H9 (cell line): ENCODE results near the gene ITPR1. TPM values are rescaled to one million over a fixed set of nuclear protein-coding genes. Genes with fewer than 3 reads are reported as not detected.

Experiments
- DNase-seq: peaks from one replicate; pipeline ENCODE4 v3.0.0-alpha.2; 2017
- H2AFZ ChIP-seq: one replicate; pipeline ENCODE4 v1.6.1; 2013; ENCODE audit warnings: mild to moderate bottlenecking, low read length, control low read depth, moderate library complexity
- H2AK5ac ChIP-seq: 2 replicates; pipeline ENCODE4 v1.6.1; 2013; ENCODE audit warnings: low read length, control low read depth, mixed read lengths; ENCODE audit not compliant: insufficient read length
- H2BK120ac ChIP-seq: one replicate; pipeline ENCODE4 v1.6.1; 2013; ENCODE audit warnings: low read depth, mild to moderate bottlenecking, low read length, control low read depth, inconsistent platforms; ENCODE audit not compliant: poor library complexity, severe bottlenecking
- H2BK12ac ChIP-seq: 2 replicates; pipeline ENCODE4 v1.6.1; 2013; ENCODE audit warnings: low read length, control low read depth, mixed read lengths, low read depth; ENCODE audit not compliant: insufficient read length
- H2BK15ac ChIP-seq: 2 replicates; pipeline ENCODE4 v1.6.1; 2013; ENCODE audit warnings: low read depth, low read length, control low read depth
- H2BK20ac ChIP-seq: one replicate; pipeline ENCODE4 v1.6.1; 2013; ENCODE audit warnings: low read depth, mild to moderate bottlenecking, low read length, control low read depth, inconsistent platforms; ENCODE audit not compliant: poor library complexity, severe bottlenecking
- H2BK5ac ChIP-seq: 2 replicates; pipeline ENCODE4 v1.6.1; 2013; ENCODE audit warnings: low read length, control low read depth, mixed read lengths; ENCODE audit not compliant: insufficient read length
- H3K14ac ChIP-seq: 2 replicates; pipeline ENCODE4 v1.6.1; 2013; ENCODE audit warnings: low read length, control low read depth; ENCODE audit not compliant: insufficient read depth
- H3K18ac ChIP-seq: 2 replicates; pipeline ENCODE4 v1.6.1; 2013; ENCODE audit warnings: low read depth, mild to moderate bottlenecking, mixed read lengths, low read length, control low read depth; ENCODE audit not compliant: insufficient read length
- H3K23ac ChIP-seq: 2 replicates; pipeline ENCODE4 v1.6.1; 2013; ENCODE audit warnings: low read length, control low read depth, mixed read lengths, low read depth; ENCODE audit not compliant: insufficient read length
- H3K23me2 ChIP-seq: 2 replicates; pipeline ENCODE4 v1.6.1; 2013; ENCODE audit warnings: low read depth, mild to moderate bottlenecking, mixed read lengths, low read length, control low read depth; ENCODE audit not compliant: insufficient read length, poor library complexity, severe bottlenecking
- H3K27ac ChIP-seq: 2 replicates; pipeline ENCODE4 v1.5.1; 2013; ENCODE audit warnings: low read length, control low read depth, mixed read lengths, low read depth; ENCODE audit not compliant: insufficient read length
- H3K27me3 ChIP-seq: 2 replicates; pipeline ENCODE4 v1.6.1; 2013; ENCODE audit warnings: low read length, control low read depth, inconsistent platforms; ENCODE audit not compliant: insufficient read depth
- H3K4ac ChIP-seq: 2 replicates; pipeline ENCODE4 v1.6.1; 2013; ENCODE audit warnings: low read depth, mild to moderate bottlenecking, control low read depth, inconsistent platforms, low read length, moderate library complexity
- H3K4me1 ChIP-seq: 2 replicates; pipeline ENCODE4 v1.6.1; 2013; ENCODE audit warnings: low read length, control low read depth, inconsistent platforms; ENCODE audit not compliant: insufficient read depth
- H3K4me2 ChIP-seq: 2 replicates; pipeline ENCODE4 v1.6.1; 2013; ENCODE audit warnings: low read length, control low read depth, mixed read lengths; ENCODE audit not compliant: insufficient read length, insufficient read depth
- H3K56ac ChIP-seq: 2 replicates; pipeline ENCODE4 v1.6.1; 2013; ENCODE audit warnings: low read depth, mild to moderate bottlenecking, mixed read lengths, low read length, control low read depth; ENCODE audit not compliant: insufficient read length
- H3K79me1 ChIP-seq: 2 replicates; pipeline ENCODE4 v1.6.1; 2013; ENCODE audit warnings: low read depth, mild to moderate bottlenecking, moderate library complexity, low read length, control low read depth, inconsistent platforms; ENCODE audit not compliant: insufficient read depth, poor library complexity, severe bottlenecking
- H3K79me2 ChIP-seq: 2 replicates; pipeline ENCODE4 v1.6.1; 2013; ENCODE audit warnings: low read length, control low read depth, inconsistent platforms; ENCODE audit not compliant: insufficient read depth
- H3K9ac ChIP-seq: 2 replicates; pipeline ENCODE4 v1.6.1; 2013; ENCODE audit warnings: low read length, control low read depth, mixed read lengths; ENCODE audit not compliant: insufficient read length; ENCODE audit errors: extremely low read depth
- H3K9me3 ChIP-seq: one replicate; pipeline ENCODE4 v1.6.1; 2013; ENCODE audit warnings: low read depth, low read length, inconsistent platforms; ENCODE audit not compliant: control insufficient read depth
- H3T11ph ChIP-seq: one replicate; pipeline ENCODE4 v1.6.1; 2013; ENCODE audit warnings: mild to moderate bottlenecking, low read length, control low read depth, inconsistent platforms
- H4K20me1 ChIP-seq: one replicate; pipeline ENCODE4 v1.6.1; 2013; ENCODE audit not compliant: control insufficient read depth, insufficient read length, insufficient read depth
- H4K5ac ChIP-seq: 2 replicates; pipeline ENCODE4 v1.6.1; 2013; ENCODE audit warnings: low read depth, mild to moderate bottlenecking, mixed read lengths, low read length, control low read depth; ENCODE audit not compliant: insufficient read length
- H4K8ac ChIP-seq: replicated peaks from 2 replicates; pipeline ENCODE4 v1.6.1; 2013; ENCODE audit warnings: low read length, control low read depth, mixed read lengths, low read depth; ENCODE audit not compliant: insufficient read length
- H4K91ac ChIP-seq: 2 replicates; pipeline ENCODE4 v1.6.1; 2013; ENCODE audit warnings: low read depth, mild to moderate bottlenecking, moderate library complexity, mixed read lengths, low read length, control low read depth; ENCODE audit not compliant: insufficient read length
- H3K27ac Mint-ChIP-seq, 3 experiments: 2 replicates in 2 of 3; 3 replicates in 1 of 3; pipeline ENCODE4 v1.8.0; 2020 to 2021; ENCODE audit warnings: mixed read lengths in 3 of 3, mild to moderate bottlenecking in 1 of 3, moderate library complexity in 1 of 3
- H3K27me3 Mint-ChIP-seq: 2 replicates; pipeline ENCODE4 v1.8.0; 2021; ENCODE audit warnings: low read depth, mild to moderate bottlenecking, moderate library complexity, mixed read lengths
- H3K36me3 Mint-ChIP-seq, 3 experiments: 2 replicates in 2 of 3; 3 replicates in 1 of 3; pipeline ENCODE4 v1.8.0; 2020 to 2021; ENCODE audit warnings: low read depth in 3 of 3, mixed read lengths in 3 of 3; ENCODE audit not compliant: insufficient read depth in 1 of 3
- H3K4me1 Mint-ChIP-seq, 2 experiments: 2 replicates each; pipeline ENCODE4 v1.8.0; 2020; ENCODE audit warnings: mixed read lengths in 2 of 2
- H3K4me3 Mint-ChIP-seq, 2 experiments: 2 replicates in 1 of 2; 3 replicates in 1 of 2; pipeline ENCODE4 v1.8.0; 2020 to 2021; ENCODE audit warnings: mild to moderate bottlenecking in 2 of 2, mixed read lengths in 2 of 2, moderate library complexity in 1 of 2
- H3K9me3 Mint-ChIP-seq, 2 experiments: 2 replicates in 1 of 2; 3 replicates in 1 of 2; pipeline ENCODE4 v1.8.0; 2020; ENCODE audit warnings: mild to moderate bottlenecking in 2 of 2, mixed read lengths in 2 of 2, moderate library complexity in 1 of 2
- CTCF ChIP-seq: fragments of 200-600 bp; sonication (generic); conservative IDR thresholded peaks from 3 replicates; pipeline ENCODE4 v1.8.0; 2021; ENCODE audit warnings: antibody characterized with exemption, mild to moderate bottlenecking
- WGBS: extraction: QIAGEN DNeasy Blood & Tissue Kit; methylation state at CpG from one replicate; pipeline ENCODE4 v1.1.7; 2013; ENCODE audit warnings: missing lambda C conversion rate, low lambda C conversion rate, mixed read lengths; ENCODE audit not compliant: insufficient read length; ENCODE audit errors: extremely low coverage; 5-methylcytosine and 5-hydroxymethylcytosine counted together
- total RNA-seq: library from RNA; stranded (reverse); gene quantifications from 2 replicates; pipeline ENCODE4 v1.2.1, GENCODE V29; 2021

The ITPR1 gene
- total RNA-seq, 1 experiment from 2014 or later: 4.2 TPM

GRCh38 chr3:4709341-4709740 is 216.2 kb downstream of the ITPR1 start:
- Histone ChIP-seq H4K91ac (no peak overlapping the region), H2BK20ac (no peak overlapping the region), H3K18ac (no peak overlapping the region), H3K14ac (no peak overlapping the region), H4K8ac (no peak overlapping the region), H3K23ac (no peak overlapping the region), H2AFZ (no peak overlapping the region), H3K9ac (no peak overlapping the region), H2BK15ac (no peak overlapping the region), H3K79me1 (no peaks in the 10 kb centered on the region), H2AK5ac (no peak overlapping the region), H2BK5ac (no peak overlapping the region), H3K23me2 (no peaks in the 10 kb centered on the region), H3K4me1 (peaks cover 10% of the 10 kb centered on the region), H3K27ac (no peak overlapping the region), H3K4me2 (no peak overlapping the region), H2BK12ac (no peak overlapping the region), H3K56ac (no peak overlapping the region), H3K9me3 (no peaks in the 10 kb centered on the region), H2BK120ac (no peak overlapping the region), H3T11ph (no peak overlapping the region), H3K79me2 (no peaks in the 10 kb centered on the region), H4K20me1 (no peaks in the 10 kb centered on the region), H4K5ac (no peak overlapping the region), H3K27me3 (no peaks in the 10 kb centered on the region), H3K4ac (no peak overlapping the region)
- DNase-seq: no peak
- Mint-ChIP-seq H3K36me3 (peaks cover 0 to 7% (median 0%) of the 10 kb centered on the region in 3 experiments; a peak in 2 of 7 replicates), H3K4me1 (peaks cover 27 to 36% of the 10 kb centered on the region in 2 experiments), H3K27ac (no peak overlapping the region; a peak in 1 of 7 replicates), H3K27me3 (no peaks in the 10 kb centered on the region), H3K9me3 (no peaks in the 10 kb centered on the region), H3K4me3 (no peak overlapping the region)
- WGBS: no CpG with 5 or more reads among the region's 1 CpG
- no peak for TF ChIP-seq CTCF
